Inferior parietal cortex (tissue), 1 donor: ENCODE measurements around the gene FAF1.
A peak's percentile ranks its signal among the peaks of the same experiment; 100 is the strongest.
"Not testable (repeated sequence)": the region's sequence is repeated elsewhere in the genome, so short reads cannot be mapped to it uniquely, and the experiment has no call there.

Experiments
- DNase-seq: peaks from one replicate; pipeline ENCODE4 v3.0.0-alpha.2; 2016; ENCODE audit errors: extremely low spot score

Gene FAF1

GRCh38 chr1:50910356-50910755, 49.7 kb downstream of the FAF1 start:
- not testable (repeated sequence) for DNase-seq

- DNase-seq = not testable (repeated sequence)
Observed at GRCh38 chr1:50907610-50908009, 52.5 kb downstream of the FAF1 start.

GRCh38 chr1:50906050-50906449, 54.0 kb downstream of the FAF1 start:
- not testable (repeated sequence) for DNase-seq

GRCh38 chr1:50902419-50902818, 57.6 kb downstream of the FAF1 start:
- no peak for DNase-seq

- DNase-seq = no peak
Observed at GRCh38 chr1:50901872-50902271, 58.2 kb downstream of the FAF1 start.

- DNase-seq = no peak
Observed at GRCh38 chr1:50898773-50899172, 61.3 kb downstream of the FAF1 start.

- no peak for DNase-seq
Observed at GRCh38 chr1:50894340-50894739, 65.7 kb downstream of the FAF1 start.

- DNase-seq = no peak
Observed at GRCh38 chr1:50893466-50893865, 66.6 kb downstream of the FAF1 start.

GRCh38 chr1:50887555-50887954, 72.5 kb downstream of the FAF1 start:
- DNase-seq = not testable (repeated sequence)

- DNase-seq = no peak
Observed at GRCh38 chr1:50880373-50880772, 79.7 kb downstream of the FAF1 start.

- DNase-seq = no peak
Observed at GRCh38 chr1:50879137-50879536, 80.9 kb downstream of the FAF1 start.

- no peak for DNase-seq
Observed at GRCh38 chr1:50878434-50878833, 81.6 kb downstream of the FAF1 start.

GRCh38 chr1:50877641-50878040, 82.4 kb downstream of the FAF1 start:
- DNase-seq = no peak

GRCh38 chr1:50873458-50874187, 86.4 kb downstream of the FAF1 start:
- peak; percentile 64 for DNase-seq

- not testable (repeated sequence) for DNase-seq
Observed at GRCh38 chr1:50864845-50865244, 95.2 kb downstream of the FAF1 start.

- no peak for DNase-seq
Observed at GRCh38 chr1:50861772-50862171, 98.3 kb downstream of the FAF1 start.

- DNase-seq = no peak
Observed at GRCh38 chr1:50860702-50861101, 99.4 kb downstream of the FAF1 start.

- DNase-seq = no peak
Observed at GRCh38 chr1:50860256-50860655, 99.8 kb downstream of the FAF1 start.

- no peak for DNase-seq
Observed at GRCh38 chr1:50859657-50860056, 100.4 kb downstream of the FAF1 start.

GRCh38 chr1:50858761-50859160, 101.3 kb downstream of the FAF1 start:
- no peak for DNase-seq

GRCh38 chr1:50857702-50858101, 102.4 kb downstream of the FAF1 start:
- DNase-seq = no peak

- DNase-seq = no peak
Observed at GRCh38 chr1:50853325-50853724, 106.7 kb downstream of the FAF1 start.

GRCh38 chr1:50852889-50853288, 107.2 kb downstream of the FAF1 start:
- DNase-seq = peak; percentile 23

- no peak for DNase-seq
Observed at GRCh38 chr1:50851466-50851865, 108.6 kb downstream of the FAF1 start.
